Endodermal cell (in vitro differentiated cells): ENCODE measurements around the gene DPH7. TPM values are rescaled to one million over a fixed set of nuclear protein-coding genes. Genes with fewer than 3 reads are reported as not detected.

Experiments used
- DNase-seq: peaks from one replicate; pipeline ENCODE4 v3.0.0-alpha.2; 2017
- H3K27ac ChIP-seq: 2 replicates; pipeline ENCODE4 v1.5.1; 2013; ENCODE audit warnings: mild to moderate bottlenecking, low read depth, low read length, moderate library complexity
- H3K27me3 ChIP-seq: 2 replicates; pipeline ENCODE4 v1.6.1; 2013; ENCODE audit warnings: mild to moderate bottlenecking, low read length, moderate library complexity; ENCODE audit not compliant: insufficient read depth, control insufficient read depth, poor library complexity, severe bottlenecking
- H3K36me3 ChIP-seq: 2 replicates; pipeline ENCODE4 v1.7.0; 2013; ENCODE audit warnings: mild to moderate bottlenecking, low read length, moderate library complexity; ENCODE audit not compliant: control insufficient read depth, insufficient read depth
- H3K4me1 ChIP-seq: one replicate; pipeline ENCODE4 v1.7.0; 2013; ENCODE audit warnings: low read length; ENCODE audit not compliant: control insufficient read depth, insufficient read depth
- H3K4me3 ChIP-seq: 2 replicates; pipeline ENCODE4 v1.5.1; 2013; ENCODE audit warnings: mild to moderate bottlenecking, low read length, moderate library complexity
- H3K9ac ChIP-seq: 2 replicates; pipeline ENCODE4 v1.6.1; 2013; ENCODE audit warnings: mild to moderate bottlenecking, low read length, moderate library complexity; ENCODE audit not compliant: poor library complexity, severe bottlenecking; ENCODE audit errors: extremely low read depth
- H3K9me3 ChIP-seq: 2 replicates; pipeline ENCODE4 v1.6.1; 2013; ENCODE audit warnings: mild to moderate bottlenecking, low read length, moderate library complexity; ENCODE audit not compliant: control insufficient read depth
- H3K27ac Mint-ChIP-seq: 2 replicates; pipeline ENCODE4 v1.8.0; 2020; ENCODE audit warnings: mixed read lengths
- H3K27me3 Mint-ChIP-seq: 2 replicates; pipeline ENCODE4 v1.8.0; 2021; ENCODE audit warnings: mild to moderate bottlenecking, mixed read lengths; ENCODE audit not compliant: insufficient read depth
- H3K36me3 Mint-ChIP-seq: 2 replicates; pipeline ENCODE4 v1.8.0; 2020; ENCODE audit warnings: low read depth, mixed read lengths
- H3K4me1 Mint-ChIP-seq: 2 replicates; pipeline ENCODE4 v1.8.0; 2020; ENCODE audit warnings: mixed read lengths
- H3K4me3 Mint-ChIP-seq: 2 replicates; pipeline ENCODE4 v1.8.0; 2020; ENCODE audit warnings: mild to moderate bottlenecking, moderate library complexity, mixed read lengths
- H3K9me3 Mint-ChIP-seq: 2 replicates; pipeline ENCODE4 v1.8.0; 2020; ENCODE audit warnings: mild to moderate bottlenecking, mixed read lengths
- CTCF ChIP-seq: fragments of 200-600 bp; sonication (generic); conservative IDR thresholded peaks from 2 replicates; pipeline ENCODE4 v1.5.0; 2021; ENCODE audit warnings: antibody characterized with exemption, mild to moderate bottlenecking
- WGBS, 2 experiments: methylation state at CpG; one replicate each; pipeline versions ENCODE4 v1.1.5 to v1.1.7; 2013; ENCODE audit warnings: missing lambda C conversion rate in 2 of 2, mixed read lengths in 1 of 2; ENCODE audit not compliant: insufficient coverage in 1 of 2, insufficient read length in 1 of 2; 5-methylcytosine and 5-hydroxymethylcytosine counted together
- total RNA-seq, 2 donors: library from RNA; stranded (reverse); fragmentation: NEBNext Ultra II Directional in 1 of 2; extraction: Animal tissue kit (Norgen Biotek cat#: 25700) in 1 of 2; gene quantifications; 2 replicates in 1 of 2; 3 replicates in 1 of 2; pipeline ENCODE4 v1.2.1, GENCODE V29; 2021

The DPH7 gene
- total RNA-seq, 2 donors from 2014 or later = 48.9 to 50.4 TPM

- Mint-ChIP-seq H3K27me3 (peaks cover 3% of the 10 kb centered on the region), H3K4me3 (no peak overlapping the region), H3K4me1 (no peaks in the 10 kb centered on the region), H3K9me3 (peaks cover 25% of the 10 kb centered on the region), H3K27ac (no peak overlapping the region), H3K36me3 (no peaks in the 10 kb centered on the region)
- TF ChIP-seq CTCF = no peak
- Histone ChIP-seq H3K4me3 (no peak overlapping the region), H3K9ac (no peak overlapping the region), H3K27me3 (no peaks in the 10 kb centered on the region), H3K4me1 (no peaks in the 10 kb centered on the region), H3K36me3 (no peaks in the 10 kb centered on the region), H3K9me3 (no peaks in the 10 kb centered on the region), H3K27ac (no peak overlapping the region)
- DNase-seq = no peak
- 94 to 95% methylated on average over 24 to 26 of the region's 26 CpGs for WGBS, 2 experiments
These were observed 72.0 kb downstream of the DPH7 start for GRCh38 chr9:137506702-137507171.

- TF ChIP-seq CTCF = no peak
- no peaks in the 10 kb centered on the region for H3K27me3 ChIP-seq
- no peak overlapping the region for H3K9ac ChIP-seq
- no peak overlapping the region for H3K4me3 Mint-ChIP-seq
- H3K9me3 ChIP-seq = no peaks in the 10 kb centered on the region
- H3K27me3 Mint-ChIP-seq = peaks cover 3% of the 10 kb centered on the region
- H3K36me3 ChIP-seq = no peaks in the 10 kb centered on the region
- H3K4me1 Mint-ChIP-seq = no peaks in the 10 kb centered on the region
- H3K27ac ChIP-seq = no peak overlapping the region
- DNase-seq = no peak
- no peaks in the 10 kb centered on the region for H3K36me3 Mint-ChIP-seq
- WGBS, 2 experiments = 90% methylated on average over 14 to 15 of the region's 15 CpGs
- no peak overlapping the region for H3K27ac Mint-ChIP-seq
- H3K4me1 ChIP-seq = no peaks in the 10 kb centered on the region
- peaks cover 26% of the 10 kb centered on the region for H3K9me3 Mint-ChIP-seq
- H3K4me3 ChIP-seq = no peak overlapping the region
These were observed 72.5 kb downstream of the DPH7 start for GRCh38 chr9:137506274-137506673.

- Histone ChIP-seq H3K36me3 (no peaks in the 10 kb centered on the region), H3K9ac (no peak overlapping the region), H3K9me3 (no peaks in the 10 kb centered on the region), H3K27ac (no peak overlapping the region), H3K4me3 (no peak overlapping the region), H3K4me1 (no peaks in the 10 kb centered on the region), H3K27me3 (no peaks in the 10 kb centered on the region)
- Mint-ChIP-seq H3K27ac (no peak overlapping the region), H3K4me3 (no peak overlapping the region), H3K9me3 (peaks cover 25% of the 10 kb centered on the region), H3K27me3 (peaks cover 3% of the 10 kb centered on the region), H3K4me1 (no peaks in the 10 kb centered on the region), H3K36me3 (no peaks in the 10 kb centered on the region)
- 90 to 94% methylated on average over 21 to 28 of the region's 28 CpGs for WGBS, 2 experiments
- no peak for DNase-seq
- no peak for TF ChIP-seq CTCF
These were observed 73.1 kb downstream of the DPH7 start for GRCh38 chr9:137505421-137506140.

Other genes with a start within 250 kb of the DPH7 start
- 10 to 100 TPM; 15.5 to 31.0 TPM for gene EXD3, start 155.8 kb downstream of the DPH7 start, total RNA-seq
- gene NOXA1, start 155.5 kb downstream of the DPH7 start, total RNA-seq = 1 to 10 TPM; 5.0 to 5.9 TPM
- under 1 TPM; 0.33 to 0.75 TPM for gene ENTPD8, start 137.6 kb downstream of the DPH7 start, total RNA-seq
- 10 to 100 TPM; 58.9 to 66.0 TPM for gene NSMF, start 119.6 kb downstream of the DPH7 start, total RNA-seq
- gene PNPLA7, start 28.5 kb downstream of the DPH7 start, total RNA-seq = 1 to 10 TPM; 2.0 to 2.4 TPM
- gene MRPL41, start 27.0 kb downstream of the DPH7 start, total RNA-seq = 10 to 100 TPM; 43.7 to 49.6 TPM
- gene ZMYND19, start 11.6 kb upstream of the DPH7 start, total RNA-seq = 10 to 100 TPM; 47.8 to 51.0 TPM
- 10 to 100 TPM; 41.5 to 46.2 TPM for gene ARRDC1, start 26.8 kb upstream of the DPH7 start, total RNA-seq
- 100 to 1,000 TPM; 137 to 139 TPM for gene EHMT1, start 40.1 kb upstream of the DPH7 start, total RNA-seq